ENCODE measurements around the gene GBE1.
"Not testable (repeated sequence)": the region's sequence is repeated elsewhere in the genome, so short reads cannot be mapped to it uniquely, and the experiment has no call there.

Gene GBE1

GRCh38 chr3:81760924-81761903, at the start of gene GBE1:
GBE1 (minus strand) TSS chr3:81761645; CDS start chr3:81761517, 128 bp downstream.
- peak; percentile 80 to 82 for DNase-seq (ENCODE audit: low read depth in 2 of 2)

GRCh38 chr3:81808900-81809299, 47.5 kb upstream of the GBE1 start:
- no peak for DNase-seq (ENCODE audit: low read depth in 2 of 2)

GRCh38 chr3:81799403-81799802, 38.0 kb upstream of the GBE1 start:
- no peak for DNase-seq (ENCODE audit: low read depth in 2 of 2)

- no peak for DNase-seq (ENCODE audit: low read depth in 2 of 2)
These were observed 32.0 kb upstream of the GBE1 start for GRCh38 chr3:81793410-81793809.

- no peak for DNase-seq (ENCODE audit: low read depth in 2 of 2)
These were observed 28.7 kb upstream of the GBE1 start for GRCh38 chr3:81790117-81790516.

- DNase-seq (ENCODE audit: low read depth in 2 of 2), result no peak
These were observed 28.2 kb upstream of the GBE1 start for GRCh38 chr3:81789691-81790090.

- DNase-seq (ENCODE audit: low read depth in 2 of 2), result no peak
These were observed 27.2 kb upstream of the GBE1 start for GRCh38 chr3:81788610-81789009.

- no peak for DNase-seq (ENCODE audit: low read depth in 2 of 2)
These were observed 26.6 kb upstream of the GBE1 start for GRCh38 chr3:81788044-81788443.

GRCh38 chr3:81782585-81782984, 21.1 kb upstream of the GBE1 start:
- DNase-seq (ENCODE audit: low read depth in 2 of 2), result no peak

GRCh38 chr3:81778678-81779182, 17.3 kb upstream of the GBE1 start:
- no peak for DNase-seq (ENCODE audit: low read depth in 2 of 2)

GRCh38 chr3:81776643-81777042, 15.2 kb upstream of the GBE1 start:
- no peak for DNase-seq (ENCODE audit: low read depth in 2 of 2)

- DNase-seq (ENCODE audit: low read depth in 2 of 2), result no peak
These were observed 9.3 kb upstream of the GBE1 start for GRCh38 chr3:81770710-81771109.

GRCh38 chr3:81769299-81769698, 7.9 kb upstream of the GBE1 start:
- no peak for DNase-seq (ENCODE audit: low read depth in 2 of 2)

- DNase-seq (ENCODE audit: low read depth in 2 of 2), result not testable (repeated sequence)
These were observed 5.9 kb upstream of the GBE1 start for GRCh38 chr3:81767250-81767859.

GRCh38 chr3:81765400-81765799, 4.0 kb upstream of the GBE1 start:
- DNase-seq (ENCODE audit: low read depth in 2 of 2), result no peak

- DNase-seq (ENCODE audit: low read depth in 2 of 2), result no peak
These were observed 3.2 kb upstream of the GBE1 start for GRCh38 chr3:81764665-81765064.

GRCh38 chr3:81764002-81764401, 2.6 kb upstream of the GBE1 start:
- no peak for DNase-seq (ENCODE audit: low read depth in 2 of 2)

- DNase-seq (ENCODE audit: low read depth in 2 of 2), result no peak
These were observed 1.6 kb upstream of the GBE1 start for GRCh38 chr3:81763001-81763400.

- no peak for DNase-seq (ENCODE audit: low read depth in 2 of 2)
These were observed 597 bp upstream of the GBE1 start for GRCh38 chr3:81761904-81762580.

GRCh38 chr3:81760215-81760614, 1.2 kb downstream of the GBE1 start:
- no peak for DNase-seq (ENCODE audit: low read depth in 2 of 2)

- not testable (repeated sequence) for DNase-seq (ENCODE audit: low read depth in 2 of 2)
These were observed 2.7 kb downstream of the GBE1 start for GRCh38 chr3:81758771-81759170.

- DNase-seq (ENCODE audit: low read depth in 2 of 2), result no peak
These were observed 3.2 kb downstream of the GBE1 start for GRCh38 chr3:81758275-81758674.
